ENCODE results near the gene XYLT2. TPM values are rescaled to one million over a fixed set of nuclear protein-coding genes. Genes with fewer than 3 reads are reported as not detected.

XYLT2 gene
- total and polyA plus RNA-seq, 3 donors from 2014 or later, result 37.6 to 47.4 (median 44.1) TPM

- no peak for DNase-seq
- no peak overlapping the region for H3K4me3 ChIP-seq
- H3K9me3 ChIP-seq, result no peaks in the 10 kb centered on the region
- no peak overlapping the region for H3K27ac ChIP-seq
- peaks cover 20% of the 10 kb centered on the region for H3K4me1 ChIP-seq
- intact Hi-C loops (cut with DNase I; ENCODE audit: low total_unique reads), result no loop called here
- no peak for TF ChIP-seq POLR2A (IDR thresholded peaks at IDR 0.05)
- no peak for TF ChIP-seq CTCF (IDR thresholded peaks at IDR 0.05)
- 83 to 100% methylated on average over 1 to 9 of the region's 9 CpGs for WGBS, 2 donors
- no peaks in the 10 kb centered on the region for H3K36me3 ChIP-seq (ENCODE audit: low read depth, missing control alignments)
- H3K27me3 ChIP-seq, result no peaks in the 10 kb centered on the region
Observed at GRCh38 chr17:50364715-50365114, 18.8 kb downstream of the XYLT2 start.

GRCh38 chr17:50365165-50365564 lies 19.2 kb downstream of the XYLT2 start:
- Histone ChIP-seq H3K4me3 (no peak overlapping the region), H3K27me3 (no peaks in the 10 kb centered on the region), H3K27ac (no peak overlapping the region), H3K36me3 (ENCODE audit: low read depth, missing control alignments) (no peaks in the 10 kb centered on the region), H3K4me1 (peaks cover 16% of the 10 kb centered on the region), H3K9me3 (no peaks in the 10 kb centered on the region)
- WGBS, 2 donors, result 65% methylated on average over 2 of the region's 2 CpGs; no CpG with 5 or more reads in 1 of the 2 donors
- no peak for DNase-seq
- intact Hi-C loops (cut with DNase I; ENCODE audit: low total_unique reads), result no loop called here
- no peak for TF ChIP-seq POLR2A (IDR thresholded peaks at IDR 0.05)
- no peak for TF ChIP-seq CTCF (IDR thresholded peaks at IDR 0.05)

GRCh38 chr17:50365649-50366393 lies 19.9 kb downstream of the XYLT2 start:
- intact Hi-C loops (cut with DNase I; ENCODE audit: low total_unique reads), result no loop called here
- TF ChIP-seq CTCF (IDR thresholded peaks at IDR 0.05), result no peak
- no peak for TF ChIP-seq POLR2A (IDR thresholded peaks at IDR 0.05)
- no peaks in the 10 kb centered on the region for H3K36me3 ChIP-seq (ENCODE audit: low read depth, missing control alignments)

GRCh38 chr17:50367401-50367800 lies 21.5 kb downstream of the XYLT2 start:
- no peak overlapping the region for H3K27ac ChIP-seq
- no peak for DNase-seq
- H3K4me1 ChIP-seq, result peaks cover 21% of the 10 kb centered on the region
- no peak for TF ChIP-seq POLR2A (IDR thresholded peaks at IDR 0.05)
- no peak for TF ChIP-seq CTCF (IDR thresholded peaks at IDR 0.05)
- intact Hi-C loops (cut with DNase I; ENCODE audit: low total_unique reads), result no loop called here
- no peaks in the 10 kb centered on the region for H3K27me3 ChIP-seq
- H3K9me3 ChIP-seq, result no peaks in the 10 kb centered on the region
- 71 to 100% methylated on average over 1 of the region's 1 CpG for WGBS, 2 donors
- no peak overlapping the region for H3K4me3 ChIP-seq
- no peaks in the 10 kb centered on the region for H3K36me3 ChIP-seq (ENCODE audit: low read depth, missing control alignments)

More at GRCh38 chr17:50365649-50366393, 19.9 kb downstream of the XYLT2 start:
- peaks cover 14% of the 10 kb centered on the region for H3K4me1 ChIP-seq
- no peak for DNase-seq
- H3K4me3 ChIP-seq, result no peak overlapping the region
- H3K27ac ChIP-seq, result no peak overlapping the region
- H3K9me3 ChIP-seq, result no peaks in the 10 kb centered on the region
- no peaks in the 10 kb centered on the region for H3K27me3 ChIP-seq
- 84 to 93% methylated on average over 12 to 14 of the region's 14 CpGs for WGBS, 2 donors

GRCh38 chr17:50370052-50370451 lies 24.1 kb downstream of the XYLT2 start:
- no peak overlapping the region for H3K4me3 ChIP-seq
- no peak for DNase-seq
- WGBS, 2 donors, result 86 to 89% methylated on average over 5 of the region's 5 CpGs
- no peak overlapping the region for H3K27ac ChIP-seq
- peaks cover 19% of the 10 kb centered on the region for H3K4me1 ChIP-seq
- H3K27me3 ChIP-seq, result no peaks in the 10 kb centered on the region
- H3K9me3 ChIP-seq, result no peaks in the 10 kb centered on the region
- intact Hi-C loops (cut with DNase I; ENCODE audit: low total_unique reads), result loop anchor here (10.0 kb wide), 1 partner anchor 105 kb away; the partner anchor contains the start of gene RSAD1
- H3K36me3 ChIP-seq (ENCODE audit: low read depth, missing control alignments), result no peaks in the 10 kb centered on the region
- TF ChIP-seq POLR2A (IDR thresholded peaks at IDR 0.05) (no peak), CTCF (IDR thresholded peaks at IDR 0.05) (no peak)

Measured in testis (tissue), 3 donors.